C4-2B (cell line): ENCODE data around the gene GPAM.

Source experiments
- H3K27ac ChIP-seq: fragments of 450-650 bp; 2 replicates; pipeline ENCODE4 v1.5.1; 2017
- ZFX ChIP-seq: fragments of 450-650 bp; IDR thresholded peaks from 2 replicates; pipeline ENCODE4 v1.6.1; 2017
- TF ChIP-seq, protein P1 (sequence below): fragments of 450-650 bp; conservative IDR thresholded peaks from 2 replicates; pipeline ENCODE4 v1.5.1; 2017; ENCODE audit warnings: mild to moderate bottlenecking

The GPAM gene

GRCh38 chr10:112191041-112191590, 7.6 kb upstream of the GPAM start:
- no peak for TF ChIP-seq ZFX
- TF ChIP-seq, protein P1, sequence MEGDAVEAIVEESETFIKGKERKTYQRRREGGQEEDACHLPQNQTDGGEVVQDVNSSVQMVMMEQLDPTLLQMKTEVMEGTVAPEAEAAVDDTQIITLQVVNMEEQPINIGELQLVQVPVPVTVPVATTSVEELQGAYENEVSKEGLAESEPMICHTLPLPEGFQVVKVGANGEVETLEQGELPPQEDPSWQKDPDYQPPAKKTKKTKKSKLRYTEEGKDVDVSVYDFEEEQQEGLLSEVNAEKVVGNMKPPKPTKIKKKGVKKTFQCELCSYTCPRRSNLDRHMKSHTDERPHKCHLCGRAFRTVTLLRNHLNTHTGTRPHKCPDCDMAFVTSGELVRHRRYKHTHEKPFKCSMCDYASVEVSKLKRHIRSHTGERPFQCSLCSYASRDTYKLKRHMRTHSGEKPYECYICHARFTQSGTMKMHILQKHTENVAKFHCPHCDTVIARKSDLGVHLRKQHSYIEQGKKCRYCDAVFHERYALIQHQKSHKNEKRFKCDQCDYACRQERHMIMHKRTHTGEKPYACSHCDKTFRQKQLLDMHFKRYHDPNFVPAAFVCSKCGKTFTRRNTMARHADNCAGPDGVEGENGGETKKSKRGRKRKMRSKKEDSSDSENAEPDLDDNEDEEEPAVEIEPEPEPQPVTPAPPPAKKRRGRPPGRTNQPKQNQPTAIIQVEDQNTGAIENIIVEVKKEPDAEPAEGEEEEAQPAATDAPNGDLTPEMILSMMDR, result no peak
- H3K27ac ChIP-seq, result no peak overlapping the region

DNA sequence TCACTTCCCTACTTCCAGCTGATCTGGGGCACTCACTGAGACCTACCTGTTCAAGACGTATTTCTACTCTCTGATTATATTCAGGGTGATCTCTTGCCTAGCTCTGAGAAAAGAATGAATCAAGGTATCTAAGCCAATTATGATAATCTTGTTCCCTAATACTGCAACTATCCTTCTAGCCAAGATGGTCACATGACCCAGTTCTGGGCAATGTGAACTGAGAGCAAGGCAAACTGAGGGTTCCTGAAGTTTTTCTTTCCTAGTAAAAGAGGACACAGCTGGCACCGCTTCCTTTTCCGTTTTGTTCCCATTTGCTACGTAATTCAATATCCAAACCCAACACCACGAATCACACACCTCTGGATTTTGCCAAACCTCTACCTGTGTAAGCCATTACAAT, 5.9 kb upstream of the GPAM start:
- no peak for TF ChIP-seq ZFX
- TF ChIP-seq, protein P1, result no peak
- H3K27ac ChIP-seq, result no peak overlapping the region

GRCh38 chr10:112187527-112187926, 4.0 kb upstream of the GPAM start:
- no peak overlapping the region for H3K27ac ChIP-seq
- no peak for TF ChIP-seq ZFX
- TF ChIP-seq, protein P1, result no peak

DNA sequence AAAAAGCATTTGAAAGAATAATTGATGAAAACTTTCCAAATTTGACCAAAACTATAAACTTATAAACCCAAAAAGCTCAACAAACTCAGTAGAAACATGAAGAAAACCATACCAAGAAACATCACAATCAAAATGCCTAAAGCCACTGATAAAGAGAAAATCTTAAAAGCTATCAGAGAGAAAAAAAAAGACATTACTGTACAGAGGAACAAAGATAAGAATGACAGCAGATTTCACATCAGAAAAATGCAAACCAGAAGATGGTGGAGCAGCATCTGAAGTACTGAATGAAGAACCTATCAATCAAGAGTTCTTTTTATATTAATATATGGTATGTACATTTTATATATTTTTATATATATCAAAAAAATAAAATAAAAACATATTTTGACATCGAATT, 2.4 kb upstream of the GPAM start:
- H3K27ac ChIP-seq, result no peak overlapping the region
- no peak for TF ChIP-seq ZFX
- TF ChIP-seq, protein P1, result no peak

- H3K27ac ChIP-seq, result no peak overlapping the region
- no peak for TF ChIP-seq ZFX
- TF ChIP-seq, protein P1, result no peak
Measured at GRCh38 chr10:112184379-112184778, 814 bp upstream of the GPAM start.

GRCh38 chr10:112184052-112184371, 447 bp upstream of the GPAM start:
- peak overlapping the region; percentile 73 for H3K27ac ChIP-seq
- TF ChIP-seq, protein P1, result no peak
- no peak for TF ChIP-seq ZFX

DNA sequence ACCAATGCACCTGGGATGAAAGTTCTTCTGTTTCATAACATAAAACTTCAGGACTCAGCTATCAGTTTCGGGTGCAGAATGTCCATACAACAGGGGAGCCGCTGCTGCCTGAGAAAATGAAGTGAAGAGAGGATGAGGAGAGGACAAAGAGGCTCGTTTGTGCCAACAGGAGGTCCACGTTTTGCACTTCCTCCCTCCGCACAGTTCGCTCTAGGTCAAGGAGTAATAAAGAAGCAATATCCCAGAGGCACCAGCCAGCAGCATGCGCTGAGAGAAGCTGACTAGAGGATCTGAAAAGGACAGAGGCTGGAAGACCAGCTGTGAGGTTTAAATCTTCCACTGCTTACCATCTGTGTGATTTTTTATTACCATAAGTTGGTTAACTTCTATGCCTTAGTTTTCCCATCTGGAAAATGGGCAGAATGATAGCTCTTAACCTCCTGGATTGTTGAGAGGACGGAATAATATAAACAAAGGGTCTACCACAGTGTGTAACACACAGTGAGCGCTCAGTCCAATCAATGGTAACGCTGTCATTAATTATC, 709 bp downstream of the GPAM start:
- H3K27ac ChIP-seq, result peak overlapping the region; percentile 73
- TF ChIP-seq ZFX, result no peak
- TF ChIP-seq, protein P1, result no peak
